Measurements from ENCODE around the gene RABGAP1L. TPM values are rescaled to one million over a fixed set of nuclear protein-coding genes. Genes with fewer than 3 reads are reported as not detected.
"Not testable (repeated sequence)": the region's sequence is repeated elsewhere in the genome, so short reads cannot be mapped to it uniquely, and the experiment has no call there.

The RABGAP1L gene
- total and polyA plus RNA-seq, 2 donors (not counting 3 experiments of a cell fraction or from before 2014, with no cell fraction given) = 6.4 to 22.2 TPM

DNA sequence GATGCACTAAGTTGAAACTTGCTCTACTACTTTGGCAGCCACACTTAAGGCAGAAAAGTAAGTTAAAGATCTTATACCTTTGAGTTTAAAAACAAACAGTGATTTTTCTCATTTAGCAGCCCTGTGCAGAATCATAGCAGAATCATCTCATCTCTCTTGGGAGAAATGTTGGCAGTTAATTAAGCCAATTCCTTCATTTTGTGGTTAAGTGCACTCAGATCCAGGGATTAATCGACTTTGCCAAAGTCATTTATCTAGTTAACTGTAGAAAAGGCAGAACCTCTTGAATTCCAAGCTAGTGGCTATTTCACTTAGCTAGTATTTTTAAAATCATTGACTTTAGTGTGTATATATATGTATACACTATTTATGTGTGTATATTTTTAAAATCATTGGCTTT, 413.5 kb downstream of the RABGAP1L start:
- no TSS peak for BruUV-seq (replicated peaks)
- POLR2A ChIA-PET = no interaction called here
- no peaks in the 10 kb centered on the region for H3K9me1 ChIP-seq (replicated peaks; ENCODE audit: control insufficient read depth, extremely low read depth, insufficient read depth, low read length)
- H3K9ac ChIP-seq (replicated peaks; ENCODE audit: extremely low read depth, insufficient read depth, low read length) = no peak overlapping the region
- H3K4me2 ChIP-seq (ENCODE audit: insufficient read depth, low read length) = no peak overlapping the region
- H3K27me3 ChIP-seq (ENCODE audit: control insufficient read depth in 2 of 2, insufficient read depth in 2 of 2, low read length in 2 of 2) = no peaks in the 10 kb centered on the region
- DNase-seq (ENCODE audit: low read depth, low spot score) (no peak), FAIRE-seq (no peak)
- no peaks in the 10 kb centered on the region for H3K4me1 ChIP-seq (ENCODE audit: control insufficient read depth, extremely low read depth, insufficient read depth, low read length)
- no peak overlapping the region for H3K27ac ChIP-seq (ENCODE audit: insufficient read depth, low read depth, low read length)
- CTCF ChIA-PET = no interaction called here
- dilution Hi-C loops (cut with MboI; ENCODE audit: extremely low pct_ligation_motif_present, low sequenced_read_pairs) (no loop called here), intact Hi-C loops (cut with micrococcal nuclease) (no loop called here)
- H3K79me2 ChIP-seq (ENCODE audit: control insufficient read depth, insufficient read depth, low read length) = no peaks in the 10 kb centered on the region
- H4K20me1 ChIP-seq (replicated peaks; ENCODE audit: control insufficient read depth, extremely low read depth, insufficient read depth, low read length) = no peaks in the 10 kb centered on the region
- TF ChIP-seq GATA2 (IDR thresholded peaks at IDR 0.05; ENCODE audit: insufficient read depth, insufficient read length, low read depth, low read length) = no peak
- no peak for TF ChIP-seq POLR2AphosphoS5 (IDR thresholded peaks at IDR 0.05; ENCODE audit: insufficient read depth, low read depth, low read length)
- no peak for TF ChIP-seq MYC (IDR thresholded peaks at IDR 0.05; ENCODE audit: low read depth, low read length)
- TF ChIP-seq, protein P1, sequence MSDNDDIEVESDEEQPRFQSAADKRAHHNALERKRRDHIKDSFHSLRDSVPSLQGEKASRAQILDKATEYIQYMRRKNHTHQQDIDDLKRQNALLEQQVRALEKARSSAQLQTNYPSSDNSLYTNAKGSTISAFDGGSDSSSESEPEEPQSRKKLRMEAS (IDR thresholded peaks at IDR 0.05; ENCODE audit: insufficient read depth, insufficient read length) = no peak
- no peak for TF ChIP-seq CTCF (IDR thresholded peaks at IDR 0.05; ENCODE audit: extremely low read depth in 1 of 2, insufficient read depth in 1 of 2, low read depth in 1 of 2, low read length in 2 of 2)
- no peak for TF ChIP-seq FOS (IDR thresholded peaks at IDR 0.05; ENCODE audit: borderline replicate concordance, insufficient read depth, low read length)
- TF ChIP-seq JUN (IDR thresholded peaks at IDR 0.05; ENCODE audit: borderline replicate concordance, insufficient read depth, insufficient read length, low read depth) = no peak
- no peak for TF ChIP-seq POLR2A (IDR thresholded peaks at IDR 0.05; ENCODE audit: low read depth, low read length)
- no peak for TF ChIP-seq EZH2 (IDR thresholded peaks at IDR 0.05; ENCODE audit: borderline replicate concordance, low read depth, low read length, severe bottlenecking)
- no peak overlapping the region for H3K4me3 ChIP-seq (replicated peaks in 1 of 3; ENCODE audit: insufficient read depth in 1 of 3, low read depth in 1 of 3, low read length in 3 of 3)
- no peak overlapping the region for H2AFZ ChIP-seq (ENCODE audit: low read depth, low read length)
- no peaks in the 10 kb centered on the region for H3K36me3 ChIP-seq (ENCODE audit: control insufficient read depth in 2 of 2, extremely low read depth in 1 of 2, insufficient read depth in 2 of 2, low read length in 2 of 2)
- H3K9me3 ChIP-seq (replicated peaks; ENCODE audit: control insufficient read depth, insufficient read depth, low read length) = no peaks in the 10 kb centered on the region

DNA sequence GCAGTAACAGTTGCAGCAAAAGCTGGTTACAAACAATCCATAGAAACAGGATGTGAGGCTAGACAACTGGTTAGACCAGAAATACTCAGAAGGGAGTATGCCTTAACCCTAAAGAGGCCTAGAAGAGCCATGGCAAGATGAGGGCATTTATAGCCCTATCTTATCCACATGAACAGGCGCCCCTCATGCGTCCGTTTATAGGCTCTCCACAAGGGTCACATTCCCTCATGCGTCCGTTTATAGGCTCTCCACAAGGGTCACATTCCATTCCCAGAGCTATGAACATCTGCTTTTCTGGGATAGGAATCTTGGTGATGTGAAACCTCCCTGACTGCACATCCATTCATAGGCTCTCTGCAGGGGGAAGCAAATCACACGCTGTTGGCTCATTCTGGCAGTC, 416.8 kb downstream of the RABGAP1L start:
- H3K27me3 ChIP-seq (ENCODE audit: control insufficient read depth in 2 of 2, insufficient read depth in 2 of 2, low read length in 2 of 2); BruUV-seq (replicated peaks); H4K20me1 ChIP-seq (replicated peaks; ENCODE audit: control insufficient read depth, extremely low read depth, insufficient read depth, low read length); H3K9me3 ChIP-seq (replicated peaks; ENCODE audit: control insufficient read depth, insufficient read depth, low read length); H3K79me2 ChIP-seq (ENCODE audit: control insufficient read depth, insufficient read depth, low read length); H3K4me1 ChIP-seq (ENCODE audit: control insufficient read depth, extremely low read depth, insufficient read depth, low read length); H3K9me1 ChIP-seq (replicated peaks; ENCODE audit: control insufficient read depth, extremely low read depth, insufficient read depth, low read length); H3K9ac ChIP-seq (replicated peaks; ENCODE audit: extremely low read depth, insufficient read depth, low read length); DNase-seq (ENCODE audit: low read depth, low spot score); H2AFZ ChIP-seq (ENCODE audit: low read depth, low read length); H3K4me3 ChIP-seq (replicated peaks in 1 of 3; ENCODE audit: insufficient read depth in 1 of 3, low read depth in 1 of 3, low read length in 3 of 3); intact Hi-C loops (cut with micrococcal nuclease); dilution Hi-C loops (cut with MboI; ENCODE audit: extremely low pct_ligation_motif_present, low sequenced_read_pairs); H3K36me3 ChIP-seq (ENCODE audit: control insufficient read depth in 2 of 2, extremely low read depth in 1 of 2, insufficient read depth in 2 of 2, low read length in 2 of 2); FAIRE-seq; POLR2A ChIA-PET; CTCF ChIA-PET; H3K27ac ChIP-seq (ENCODE audit: insufficient read depth, low read depth, low read length); H3K4me2 ChIP-seq (ENCODE audit: insufficient read depth, low read length): not testable (repeated sequence)

All from endothelial cell of umbilical vein (primary cell).